Spinal cord (tissue), 10 donors: ENCODE measurements around the gene USP17L12. TPM values are rescaled to one million over a fixed set of nuclear protein-coding genes. Genes with fewer than 3 reads are reported as not detected.
"Not testable (repeated sequence)": the region's sequence is repeated elsewhere in the genome, so short reads cannot be mapped to it uniquely, and the experiment has no call there.

ENCODE experiments used
- DNase-seq, 6 donors: peaks; one replicate each; pipeline versions ENCODE4 v3.0.0 to v3.0.0-alpha.2; 2013 to 2015; ENCODE audit warnings: low spot score in 6 of 6, low read depth in 4 of 6
- H3K27ac ChIP-seq: one replicate; pipeline ENCODE4 v1.5.1; 2013; ENCODE audit warnings: low read depth, low read length, control low read depth
- H3K27me3 ChIP-seq: one replicate; pipeline ENCODE4 v1.6.1; 2013; ENCODE audit warnings: low read length; ENCODE audit not compliant: control insufficient read depth, insufficient read depth
- H3K36me3 ChIP-seq: one replicate; pipeline ENCODE4 v1.6.1; 2013; ENCODE audit warnings: low read length; ENCODE audit not compliant: control insufficient read depth, insufficient read depth
- H3K4me1 ChIP-seq: one replicate; pipeline ENCODE4 v1.6.1; 2013; ENCODE audit warnings: low read length; ENCODE audit not compliant: control insufficient read depth, insufficient read depth
- H3K4me3 ChIP-seq: one replicate; pipeline ENCODE4 v1.5.1; 2013; ENCODE audit warnings: low read depth, low read length, control low read depth
- H3K9me3 ChIP-seq: one replicate; pipeline ENCODE4 v1.6.1; 2013; ENCODE audit warnings: low read length; ENCODE audit not compliant: control insufficient read depth, insufficient read depth
- WGBS: methylation state at CpG from one replicate; pipeline ENCODE4 v1.1.5; 2013; ENCODE audit warnings: missing lambda C conversion rate; ENCODE audit not compliant: insufficient coverage; 5-methylcytosine and 5-hydroxymethylcytosine counted together
- long read RNA-seq, 4 donors: transcript quantifications; one replicate each; lab custom pipeline, GENCODE V29; 2026
- polyA plus RNA-seq, 2 donors: library from polyadenylated mRNA; unstranded; fragments of 120-200 nt; gene quantifications; one replicate each; pipeline ENCODE4 v1.2.1, GENCODE V29; 2013; ENCODE audit not compliant: insufficient read length in 2 of 2
- total RNA-seq, 2 donors: library from RNA; depleted of rRNA in 1 of 2; stranded (reverse); fragments of 120-200 nt in 1 of 2; fragments of >200 nt in 1 of 2; gene quantifications; one replicate each; pipeline versions ENCODE4 v1.2.3 to v1.2.4, GENCODE V29; 2013 to 2014
- donor health status: healthy.

The USP17L12 gene, protein sequence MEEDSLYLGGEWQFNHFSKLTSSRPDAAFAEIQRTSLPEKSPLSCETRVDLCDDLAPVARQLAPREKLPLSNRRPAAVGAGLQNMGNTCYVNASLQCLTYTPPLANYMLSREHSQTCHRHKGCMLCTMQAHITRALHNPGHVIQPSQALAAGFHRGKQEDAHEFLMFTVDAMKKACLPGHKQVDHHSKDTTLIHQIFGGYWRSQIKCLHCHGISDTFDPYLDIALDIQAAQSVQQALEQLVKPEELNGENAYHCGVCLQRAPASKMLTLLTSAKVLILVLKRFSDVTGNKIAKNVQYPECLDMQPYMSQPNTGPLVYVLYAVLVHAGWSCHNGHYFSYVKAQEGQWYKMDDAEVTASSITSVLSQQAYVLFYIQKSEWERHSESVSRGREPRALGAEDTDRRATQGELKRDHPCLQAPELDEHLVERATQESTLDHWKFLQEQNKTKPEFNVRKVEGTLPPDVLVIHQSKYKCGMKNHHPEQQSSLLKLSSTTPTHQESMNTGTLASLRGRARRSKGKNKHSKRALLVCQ
- total RNA-seq: not detected
- polyA plus RNA-seq: not detected
- long read RNA-seq, donor 1: 0 reads
- long read RNA-seq, donor 2: 0 reads
- long read RNA-seq, donor 3: 0 reads
- long read RNA-seq, donor 4: 0 reads

DNA sequence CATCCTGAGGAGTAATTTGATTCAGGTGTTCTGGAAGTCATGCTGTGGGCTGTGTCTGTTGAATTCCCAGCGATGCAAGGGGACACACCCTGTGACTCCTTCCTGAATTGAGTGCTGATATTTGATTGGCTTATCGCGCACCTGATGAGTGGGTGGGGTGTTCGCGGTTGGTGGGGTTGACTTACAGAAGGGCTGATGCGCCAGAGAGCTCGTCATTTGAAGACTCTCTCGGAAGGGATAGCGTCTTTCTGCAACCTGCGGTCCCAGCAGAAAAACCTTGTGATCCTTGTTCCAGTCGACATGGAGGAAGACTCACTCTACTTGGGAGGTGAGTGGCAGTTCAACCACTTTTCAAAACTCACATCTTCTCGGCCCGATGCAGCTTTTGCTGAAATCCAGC, at the start of gene USP17L12:
Gene USP17L12, plus strand, starts transcription at position 301 of the 400 bp plus-strand sequence. Its CDS starts 0 bp downstream, at position 301.
- not testable (repeated sequence) for H3K27me3 ChIP-seq, H3K27ac ChIP-seq, DNase-seq, H3K36me3 ChIP-seq, H3K4me1 ChIP-seq, H3K9me3 ChIP-seq, H3K4me3 ChIP-seq
- WGBS: no CpG with 5 or more reads among the region's 13 CpGs

DNA sequence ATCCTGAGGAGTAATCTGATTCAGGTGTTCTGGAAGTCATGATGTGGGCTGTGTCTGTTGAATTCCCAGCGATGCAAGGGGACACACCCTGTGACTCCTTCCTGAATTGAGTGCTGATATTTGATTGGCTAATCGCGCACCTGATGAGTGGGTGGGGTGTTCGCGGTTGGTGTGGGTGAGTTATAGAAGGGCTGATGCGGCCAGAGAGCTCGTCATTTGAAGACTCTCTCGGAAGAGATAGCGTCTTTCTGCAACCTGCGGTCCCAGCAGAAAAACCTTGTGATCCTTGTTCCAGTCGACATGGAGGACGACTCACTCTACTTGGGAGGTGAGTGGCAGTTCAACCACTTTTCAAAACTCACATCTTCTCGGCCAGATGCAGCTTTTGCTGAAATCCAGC, 9.6 kb upstream of the USP17L12 start, which contains the start of gene USP17L10:
Gene USP17L10, plus strand, starts transcription at position 301 of the 400 bp plus-strand sequence. Its CDS starts 0 bp downstream, at position 301.
- DNase-seq, H3K27ac ChIP-seq: not testable (repeated sequence)
- WGBS: no CpG with 5 or more reads among the region's 13 CpGs

DNA sequence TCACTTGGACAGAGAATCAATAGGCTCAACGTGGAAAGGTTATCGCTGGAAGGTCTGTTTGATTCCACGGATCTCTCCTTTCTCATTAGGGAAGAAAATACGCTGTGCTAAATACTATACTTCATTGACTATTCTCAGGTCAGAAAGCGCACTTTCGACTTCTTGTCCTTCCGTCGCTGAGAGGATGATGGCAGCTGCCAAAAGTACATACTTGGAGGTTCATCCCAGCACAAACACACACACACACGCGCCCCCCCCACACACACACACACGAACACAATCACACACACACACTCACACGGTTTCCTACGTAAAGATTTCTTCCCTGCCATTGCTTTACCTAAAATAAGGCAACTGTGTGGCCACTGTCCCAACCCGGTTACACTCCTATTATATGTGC, 5.3 kb upstream of the USP17L12 start:
- DNase-seq, H3K9me3 ChIP-seq, H3K36me3 ChIP-seq, H3K4me1 ChIP-seq, H3K27ac ChIP-seq, H3K4me3 ChIP-seq, H3K27me3 ChIP-seq: not testable (repeated sequence)
- 98% methylated on average over 5 of the region's 14 CpGs for WGBS

More for the DNA sequence above, 9.6 kb upstream of the USP17L12 start, which contains the start of gene USP17L10:
- H3K4me1 ChIP-seq, H3K36me3 ChIP-seq, H3K9me3 ChIP-seq, H3K27me3 ChIP-seq, H3K4me3 ChIP-seq: not testable (repeated sequence)

DNA sequence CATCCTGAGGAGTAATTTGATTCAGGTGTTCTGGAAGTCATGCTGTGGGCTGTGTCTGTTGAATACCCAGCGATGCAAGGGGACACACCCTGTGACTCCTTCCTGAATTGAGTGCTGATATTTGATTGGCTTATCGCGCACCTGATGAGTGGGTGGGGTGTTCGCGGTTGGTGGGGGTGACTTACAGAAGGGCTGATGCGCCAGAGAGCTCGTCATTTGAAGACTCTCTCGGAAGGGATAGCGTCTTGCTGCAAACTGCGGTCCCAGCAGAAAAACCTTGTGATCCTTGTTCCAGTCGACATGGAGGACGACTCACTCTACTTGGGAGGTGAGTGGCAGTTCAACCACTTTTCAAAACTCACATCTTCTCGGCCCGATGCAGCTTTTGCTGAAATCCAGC, 4.8 kb upstream of the USP17L12 start, which contains the start of gene USP17L11:
Gene USP17L11, plus strand, starts transcription at position 301 of the 400 bp plus-strand sequence. Its CDS starts 0 bp downstream, at position 301.
- not testable (repeated sequence) for DNase-seq, H3K9me3 ChIP-seq, H3K36me3 ChIP-seq, H3K27me3 ChIP-seq, H3K4me1 ChIP-seq, H3K27ac ChIP-seq, H3K4me3 ChIP-seq
- WGBS: no CpG with 5 or more reads among the region's 14 CpGs

DNA sequence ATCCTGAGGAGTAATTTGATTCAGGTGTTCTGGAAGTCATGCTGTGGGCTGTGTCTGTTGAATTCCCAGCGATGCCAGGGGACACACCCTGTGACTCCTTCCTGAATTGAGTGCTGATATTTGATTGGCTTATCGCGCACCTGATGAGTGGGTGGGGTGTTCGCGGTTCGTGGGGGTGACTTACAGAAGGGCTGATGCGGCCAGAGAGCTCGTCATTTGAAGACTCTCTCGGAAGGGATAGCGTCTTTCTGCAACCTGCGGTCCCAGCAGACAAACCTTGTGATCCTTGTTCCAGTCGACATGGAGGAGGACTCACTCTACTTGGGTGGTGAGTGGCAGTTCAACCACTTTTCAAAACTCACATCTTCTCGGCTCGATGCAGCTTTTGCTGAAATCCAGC, 4.6 kb downstream of the USP17L12 start, which contains the start of gene USP17L13:
Gene USP17L13, plus strand, starts transcription at position 301 of the 400 bp plus-strand sequence. Its CDS starts 0 bp downstream, at position 301.
- WGBS: no CpG with 5 or more reads among the region's 14 CpGs
- H3K27ac ChIP-seq, H3K9me3 ChIP-seq, H3K36me3 ChIP-seq, H3K27me3 ChIP-seq, DNase-seq, H3K4me1 ChIP-seq, H3K4me3 ChIP-seq: not testable (repeated sequence)

DNA sequence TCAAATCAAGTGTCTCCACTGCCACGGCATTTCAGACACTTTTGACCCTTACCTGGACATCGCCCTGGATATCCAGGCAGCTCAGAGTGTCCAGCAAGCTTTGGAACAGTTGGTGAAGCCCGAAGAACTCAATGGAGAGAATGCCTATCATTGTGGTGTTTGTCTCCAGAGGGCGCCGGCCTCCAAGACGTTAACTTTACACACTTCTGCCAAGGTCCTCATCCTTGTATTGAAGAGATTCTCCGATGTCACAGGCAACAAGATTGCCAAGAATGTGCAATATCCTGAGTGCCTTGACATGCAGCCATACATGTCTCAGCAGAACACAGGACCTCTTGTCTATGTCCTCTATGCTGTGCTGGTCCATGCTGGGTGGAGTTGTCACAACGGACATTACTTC, 10.3 kb downstream of the USP17L12 start:
- not testable (repeated sequence) for DNase-seq, H3K27ac ChIP-seq, H3K27me3 ChIP-seq, H3K9me3 ChIP-seq, H3K4me1 ChIP-seq, H3K4me3 ChIP-seq, H3K36me3 ChIP-seq
- no CpG with 5 or more reads among the region's 8 CpGs for WGBS

DNA sequence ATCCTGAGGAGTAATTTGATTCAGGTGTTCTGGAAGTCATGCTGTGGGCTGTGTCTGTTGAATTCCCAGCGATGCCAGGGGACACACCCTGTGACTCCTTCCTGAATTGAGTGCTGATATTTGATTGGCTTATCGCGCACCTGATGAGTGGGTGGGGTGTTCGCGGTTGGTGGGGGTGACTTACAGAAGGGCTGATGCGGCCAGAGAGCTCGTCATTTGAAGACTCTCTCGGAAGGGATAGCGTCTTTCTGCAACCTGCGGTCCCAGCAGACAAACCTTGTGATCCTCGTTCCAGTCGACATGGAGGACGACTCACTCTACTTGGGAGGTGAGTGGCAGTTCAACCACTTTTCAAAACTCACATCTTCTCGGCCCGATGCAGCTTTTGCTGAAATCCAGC, 14.1 kb downstream of the USP17L12 start, which contains the start of gene USP17L15:
Gene USP17L15, plus strand, starts transcription at position 301 of the 400 bp plus-strand sequence. Its CDS starts 0 bp downstream, at position 301.
- WGBS: no CpG with 5 or more reads among the region's 15 CpGs
- H3K27me3 ChIP-seq, H3K9me3 ChIP-seq, H3K4me1 ChIP-seq, H3K4me3 ChIP-seq, H3K36me3 ChIP-seq, H3K27ac ChIP-seq, DNase-seq: not testable (repeated sequence)

DNA sequence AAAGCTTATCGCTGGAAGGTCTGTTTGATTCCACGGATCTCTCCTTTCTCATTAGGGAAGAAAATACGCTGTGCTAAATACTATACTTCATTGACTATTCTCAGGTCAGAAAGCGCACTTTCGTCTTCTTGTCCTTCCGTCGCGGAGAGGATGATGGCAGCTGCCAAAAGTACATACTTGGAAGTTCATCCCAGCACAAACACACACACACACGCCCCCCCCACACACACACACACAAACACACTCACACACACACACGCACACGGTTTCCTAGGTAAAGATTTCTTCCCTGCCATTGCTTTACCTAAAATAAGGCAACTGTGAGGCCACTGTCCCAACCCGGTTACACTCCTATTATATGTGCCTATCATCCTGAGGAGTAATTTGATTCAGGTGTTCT, 18.5 kb downstream of the USP17L12 start:
- not testable (repeated sequence) for H3K9me3 ChIP-seq, H3K36me3 ChIP-seq, H3K4me1 ChIP-seq, H3K4me3 ChIP-seq, H3K27me3 ChIP-seq, H3K27ac ChIP-seq
- WGBS: 50% methylated on average over 2 of the region's 12 CpGs
- peak in 1 of 6 donors; percentile 0 for DNase-seq

DNA sequence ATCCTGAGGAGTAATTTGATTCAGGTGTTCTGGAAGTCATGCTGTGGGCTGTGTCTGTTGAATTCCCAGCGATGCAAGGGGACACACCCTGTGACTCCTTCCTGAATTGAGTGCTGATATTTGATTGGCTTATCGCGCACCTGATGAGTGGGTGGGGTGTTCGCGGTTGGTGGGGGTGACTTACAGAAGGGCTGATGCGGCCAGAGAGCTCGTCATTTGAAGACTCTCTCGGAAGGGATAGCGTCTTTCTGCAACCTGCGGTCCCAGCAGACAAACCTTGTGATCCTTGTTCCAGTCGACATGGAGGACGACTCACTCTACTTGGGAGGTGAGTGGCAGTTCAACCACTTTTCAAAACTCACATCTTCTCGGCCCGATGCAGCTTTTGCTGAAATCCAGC, 23.6 kb downstream of the USP17L12 start, which contains the start of gene USP17L17:
Gene USP17L17, plus strand, starts transcription at position 301 of the 400 bp plus-strand sequence. Its CDS starts 0 bp downstream, at position 301.
- DNase-seq, H3K9me3 ChIP-seq, H3K4me3 ChIP-seq, H3K27me3 ChIP-seq, H3K27ac ChIP-seq, H3K36me3 ChIP-seq, H3K4me1 ChIP-seq: not testable (repeated sequence)
- no CpG with 5 or more reads among the region's 14 CpGs for WGBS
